ENCODE results near the gene EYS.

EYS gene

DNA sequence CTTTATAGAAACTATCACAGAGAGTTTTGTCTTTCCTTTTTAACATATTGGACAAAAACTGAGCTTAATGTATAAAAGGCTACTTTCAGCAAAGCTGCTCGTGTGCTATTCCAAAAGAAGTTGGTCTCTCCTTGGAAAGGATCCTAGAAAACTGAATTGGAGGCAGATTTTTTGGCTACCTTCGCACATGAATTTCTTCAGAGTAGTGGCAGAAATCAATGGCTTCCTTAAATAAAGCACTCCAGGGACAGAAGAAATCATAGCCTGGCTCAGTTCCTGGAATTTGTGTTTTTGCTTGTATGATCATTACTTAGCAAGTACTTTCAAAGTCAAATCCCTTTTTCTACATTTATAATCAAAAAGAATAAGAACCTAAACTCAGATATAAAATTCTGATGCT lies 1291.1 kb downstream of the EYS start:
- no peak for DNase-seq

DNA sequence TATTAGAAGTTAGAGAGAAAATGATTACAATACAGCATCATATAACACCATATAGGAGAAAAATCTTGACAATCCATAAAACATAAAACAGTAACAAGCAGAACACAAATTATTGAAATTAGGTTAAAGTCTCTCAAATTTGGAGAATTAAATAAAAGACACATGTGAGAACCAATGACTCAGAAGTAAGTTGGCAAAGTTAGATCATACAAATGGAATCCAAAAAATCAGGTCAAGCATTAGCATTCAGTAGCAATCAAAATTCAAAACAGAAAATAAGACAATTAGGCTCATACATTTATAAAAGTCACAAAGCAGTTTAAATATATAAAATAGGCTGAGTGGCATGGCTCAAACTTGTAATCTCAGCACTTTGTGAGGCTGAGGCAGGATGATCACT lies 1295.8 kb downstream of the EYS start:
- DNase-seq, result no peak

DNA sequence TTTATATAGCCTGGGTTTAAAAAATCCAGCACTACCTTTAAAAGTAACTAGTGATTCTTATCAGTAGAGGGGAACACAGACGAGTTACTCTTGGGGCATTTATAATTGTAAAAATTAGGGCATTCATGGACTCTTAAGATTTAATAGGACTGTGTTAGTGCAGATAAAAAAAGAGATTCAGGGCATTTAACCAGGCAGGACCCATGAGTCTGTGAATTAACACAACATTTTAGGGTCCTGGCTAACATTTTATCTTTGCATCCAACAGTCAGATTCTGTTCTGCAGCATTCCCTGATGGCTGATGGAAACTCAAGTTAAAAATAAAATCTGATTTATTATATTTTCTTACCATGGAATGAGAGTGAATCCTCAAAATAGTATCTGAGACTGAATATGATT lies 1297.1 kb downstream of the EYS start:
- DNase-seq, result no peak

DNA sequence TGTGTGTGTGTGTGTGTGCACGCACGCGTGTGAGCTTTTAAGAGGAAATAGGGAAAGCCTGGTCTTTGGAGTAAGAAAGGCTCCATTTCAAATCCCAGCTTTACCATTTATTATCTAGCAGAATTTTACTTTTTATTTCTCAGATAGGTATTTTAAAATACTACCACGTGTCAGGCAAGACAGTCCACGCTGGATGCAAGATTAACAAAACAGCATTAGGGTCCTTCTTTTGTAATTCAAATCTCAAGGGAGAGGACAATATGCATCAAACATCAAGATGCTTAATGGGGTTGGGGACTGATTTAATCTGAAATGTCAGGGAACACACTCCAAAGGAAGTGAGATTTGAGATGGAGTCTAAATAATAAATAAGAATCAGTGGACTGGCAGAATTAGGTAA lies 1302.6 kb downstream of the EYS start:
- DNase-seq, result no peak

DNA sequence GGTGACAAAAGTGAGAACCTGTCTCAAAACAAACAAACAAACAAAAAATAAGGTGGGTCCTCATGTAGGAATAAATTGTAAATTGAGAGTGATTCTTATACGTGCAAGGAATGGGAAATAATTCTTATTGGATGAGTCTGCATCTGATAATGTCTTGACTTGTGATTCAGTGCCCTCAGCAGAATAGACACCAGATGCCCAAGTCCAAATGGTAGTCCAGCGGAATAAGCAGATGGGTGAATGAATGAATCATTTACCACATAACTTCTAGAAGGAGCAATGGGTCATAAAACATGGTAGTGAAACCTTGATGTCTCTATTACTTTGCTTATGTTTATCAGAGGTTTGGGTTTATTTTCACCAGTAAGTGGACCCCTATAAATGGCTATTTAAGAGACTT lies 1323.7 kb downstream of the EYS start:
- DNase-seq, result no peak

DNA sequence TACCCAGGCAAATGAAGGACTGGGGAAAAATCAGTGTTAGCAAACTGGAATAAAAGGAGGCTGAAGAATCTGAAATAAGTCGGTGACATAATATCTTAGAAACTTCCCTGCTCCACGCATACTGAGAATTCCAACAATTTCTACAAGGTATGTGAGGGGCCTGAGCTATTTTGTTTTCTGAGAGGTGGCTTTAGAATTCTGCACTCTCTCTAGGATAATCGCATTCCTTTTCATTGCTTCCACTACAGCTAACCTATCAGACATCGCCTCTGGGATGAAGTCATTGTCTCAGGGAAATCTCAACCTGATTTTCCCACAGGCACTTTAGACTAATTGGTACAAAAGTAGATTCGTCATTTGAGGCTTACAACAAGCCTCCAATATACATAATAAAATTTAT lies 1330.6 kb downstream of the EYS start:
- no peak for DNase-seq

DNA sequence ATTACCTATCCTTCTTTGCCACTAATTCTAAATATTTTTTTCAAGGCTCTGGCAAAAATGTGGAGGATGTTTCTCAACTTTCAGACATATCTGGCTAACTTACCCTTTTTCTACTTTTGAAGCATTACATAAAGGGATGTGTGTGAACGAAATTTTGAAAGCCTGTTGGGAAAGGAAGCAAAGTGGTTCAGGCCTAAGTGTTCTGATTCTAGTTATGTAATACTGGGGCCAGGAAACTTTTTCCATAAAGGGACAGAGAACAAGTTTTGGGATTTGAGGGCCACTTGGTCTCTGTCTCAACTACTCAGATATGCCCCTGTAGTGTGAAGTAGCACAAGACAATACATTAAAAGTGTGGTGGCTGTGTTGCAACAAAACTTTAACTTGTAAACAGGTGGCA lies 1349.6 kb downstream of the EYS start:
- no peak for DNase-seq

DNA sequence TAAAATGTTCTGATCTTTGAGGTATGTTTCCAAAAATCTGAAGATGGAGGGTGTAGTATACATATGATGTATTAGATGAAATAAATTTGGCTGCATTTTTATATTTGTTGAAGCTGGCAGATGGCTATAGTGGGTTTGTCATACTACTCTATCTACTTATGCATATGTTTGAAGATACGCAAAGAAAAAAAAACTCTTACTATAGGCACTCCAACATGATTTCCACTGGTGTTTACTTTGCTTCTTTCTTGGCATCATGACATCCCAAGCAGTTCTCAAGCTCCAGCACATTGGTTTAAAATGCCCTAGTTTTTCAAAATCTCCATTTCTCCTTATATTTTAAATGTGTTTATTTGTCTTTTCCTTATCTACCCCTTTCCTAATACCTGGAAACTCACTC lies 1359.6 kb downstream of the EYS start:
- DNase-seq, result no peak

DNA sequence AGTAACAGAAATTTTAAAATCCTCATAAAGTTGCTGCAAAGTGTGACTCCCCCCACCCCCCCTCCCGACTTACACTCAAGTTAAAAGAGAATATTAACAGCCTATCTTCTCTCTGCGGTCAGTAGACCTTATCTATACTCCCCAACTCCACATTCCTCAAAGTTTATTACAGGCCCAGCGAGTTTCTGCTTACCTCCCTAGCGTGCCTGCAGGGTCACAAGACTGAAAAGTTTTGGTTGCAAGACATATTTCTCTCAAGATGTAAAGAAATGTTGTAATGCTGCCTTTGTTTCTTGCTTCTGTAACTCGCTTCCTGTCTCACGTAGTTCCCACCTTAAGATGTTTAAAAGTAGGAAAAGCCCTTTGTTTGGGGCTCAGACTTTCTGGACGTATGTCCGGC lies 1371.8 kb downstream of the EYS start:
- no peak for DNase-seq

DNA sequence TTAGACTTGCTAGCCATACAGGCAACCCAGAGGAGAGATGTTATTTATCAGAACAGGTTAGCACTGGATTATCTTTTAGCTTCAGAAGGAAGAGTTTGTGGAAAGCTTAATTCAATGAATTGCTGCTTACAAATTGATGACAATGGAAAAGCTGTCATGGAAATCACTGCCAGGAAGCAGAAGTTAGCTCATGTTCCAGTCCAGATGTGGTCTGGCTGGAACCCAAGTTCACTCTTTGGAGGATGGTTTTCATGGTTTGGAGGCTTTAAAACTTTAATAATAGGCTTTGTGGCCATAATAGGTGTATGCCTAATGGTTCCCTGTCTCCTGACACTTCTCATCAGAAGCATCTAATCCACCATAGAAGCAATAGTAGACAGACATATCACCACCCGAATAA lies 1372.4 kb downstream of the EYS start:
- no peak for DNase-seq

DNA sequence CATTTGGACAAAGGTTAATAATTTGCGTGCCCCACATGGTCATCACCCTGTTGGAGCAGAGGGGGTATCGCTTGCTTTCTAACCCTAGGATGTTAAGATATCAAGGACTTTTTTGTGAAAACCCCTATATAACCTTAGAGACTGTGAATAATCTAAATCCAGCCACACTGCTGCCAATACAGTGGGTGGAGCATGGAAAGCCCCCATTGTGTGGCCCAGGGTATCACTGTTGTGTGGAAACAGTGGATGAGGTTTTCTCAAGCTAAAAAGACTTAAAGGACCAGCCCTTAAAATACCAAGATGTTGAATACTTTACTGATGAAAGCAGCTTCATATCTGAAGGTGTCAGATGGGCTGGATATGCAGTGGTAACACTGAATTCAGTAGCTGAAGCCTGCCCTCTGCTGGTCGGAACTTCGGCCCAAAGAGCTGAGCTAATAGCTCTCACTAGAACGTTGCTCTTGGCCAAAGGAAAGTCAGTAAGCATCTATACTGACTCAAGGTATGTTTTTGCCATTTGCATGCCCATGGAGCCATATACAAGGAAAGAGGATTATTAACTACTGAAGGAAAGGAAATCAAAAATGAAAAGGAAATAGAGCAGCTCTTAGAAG lies 1376.2 kb downstream of the EYS start:
- DNase-seq, result no peak

DNA sequence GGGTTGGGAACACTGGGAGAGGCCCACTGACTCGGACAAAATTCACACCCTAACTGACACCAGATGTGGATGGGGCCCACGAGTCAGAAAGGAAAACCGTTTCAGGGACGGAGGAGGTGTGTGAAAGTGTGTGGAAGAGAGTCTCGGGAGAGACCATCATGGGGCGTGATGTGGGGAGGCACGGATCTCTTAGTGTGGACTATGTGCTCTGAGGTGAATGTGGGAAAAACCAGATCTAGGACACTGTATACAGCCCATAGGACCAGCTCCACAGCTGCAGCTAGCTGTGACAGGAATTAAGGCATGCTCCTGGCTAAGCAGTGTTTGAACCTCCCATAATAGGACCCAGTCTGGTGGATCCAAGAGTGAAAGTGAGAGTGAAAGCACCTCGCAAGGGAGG lies 1380.1 kb downstream of the EYS start:
- no peak for DNase-seq

DNA sequence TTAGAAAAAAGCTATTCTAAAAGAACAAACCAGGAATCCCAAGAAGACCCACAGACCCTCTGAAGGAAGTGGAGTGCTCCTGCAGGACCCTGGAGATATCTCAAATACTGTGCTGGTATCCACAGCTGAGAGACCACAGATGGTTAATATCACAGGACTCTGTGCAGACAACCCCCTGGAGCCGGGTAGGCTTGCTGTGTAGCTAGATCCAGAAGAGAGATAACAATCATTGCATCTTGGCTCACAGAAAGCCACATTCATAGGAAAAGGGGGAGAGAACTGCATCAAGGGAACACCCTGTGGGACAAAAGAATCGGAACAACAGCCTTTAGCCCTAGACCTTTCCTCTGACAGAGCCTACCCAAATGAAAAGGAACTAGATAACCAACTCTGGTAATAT lies 1381.9 kb downstream of the EYS start:
- DNase-seq, result no peak

DNA sequence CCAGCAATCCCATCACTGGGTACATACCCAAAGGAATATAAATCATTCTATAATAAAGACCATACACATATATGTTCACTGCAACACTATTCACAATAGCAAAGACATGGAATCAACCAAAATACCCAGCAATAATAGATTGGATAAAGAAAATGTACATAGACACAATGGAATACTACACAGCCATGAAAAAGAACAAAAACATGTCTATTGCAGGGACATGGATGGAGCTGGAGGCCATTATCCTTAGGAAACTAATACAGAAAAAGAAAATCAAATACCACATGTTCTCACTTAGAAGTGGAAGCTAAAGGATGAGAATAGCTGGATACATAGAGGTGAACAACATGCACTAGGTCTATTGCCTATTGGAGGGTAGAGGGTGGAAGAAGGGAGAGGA lies 1396.8 kb downstream of the EYS start:
- no peak for DNase-seq

DNA sequence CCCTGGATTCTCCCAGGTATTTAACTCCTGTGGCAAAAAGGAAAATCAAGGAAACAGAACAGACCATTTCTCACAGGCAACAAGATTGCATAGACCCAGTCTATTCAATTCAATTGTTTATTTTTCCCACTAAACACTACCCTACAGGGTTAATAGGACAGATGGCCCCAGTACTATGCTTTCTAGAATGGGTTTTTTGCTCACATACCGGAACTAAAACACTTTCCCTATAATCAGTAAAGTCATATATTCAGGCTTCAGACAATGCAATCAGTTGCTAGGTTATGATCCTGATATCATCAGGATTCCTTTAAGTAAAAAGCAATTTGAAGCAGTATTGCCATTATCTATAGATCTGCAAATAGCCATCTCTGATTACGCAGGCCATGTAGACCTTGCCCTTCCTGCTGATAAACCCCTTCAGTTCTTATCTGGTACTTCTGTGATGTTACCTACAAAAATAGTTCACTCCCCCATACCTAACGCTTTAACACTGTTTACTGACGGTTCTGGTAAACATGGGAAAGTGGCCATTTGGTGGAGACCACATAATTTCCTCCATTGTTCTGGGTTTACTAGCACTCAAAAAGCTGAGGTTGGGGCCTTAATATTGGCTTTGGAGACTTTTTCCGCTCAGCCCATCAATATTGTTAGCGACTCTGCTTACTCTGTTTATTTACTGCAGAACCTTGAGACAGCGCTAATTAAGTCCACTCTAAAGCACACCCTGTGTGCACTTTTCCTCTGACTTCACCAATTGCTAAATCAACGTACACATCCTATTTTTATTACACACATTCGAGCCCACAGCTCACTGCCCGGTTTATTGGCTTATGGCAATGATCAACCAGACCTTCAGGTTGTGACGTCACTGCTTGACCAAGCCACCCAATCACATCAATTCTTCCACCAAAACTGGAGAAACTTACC lies 1405.5 kb downstream of the EYS start:
- DNase-seq, result no peak

DNA sequence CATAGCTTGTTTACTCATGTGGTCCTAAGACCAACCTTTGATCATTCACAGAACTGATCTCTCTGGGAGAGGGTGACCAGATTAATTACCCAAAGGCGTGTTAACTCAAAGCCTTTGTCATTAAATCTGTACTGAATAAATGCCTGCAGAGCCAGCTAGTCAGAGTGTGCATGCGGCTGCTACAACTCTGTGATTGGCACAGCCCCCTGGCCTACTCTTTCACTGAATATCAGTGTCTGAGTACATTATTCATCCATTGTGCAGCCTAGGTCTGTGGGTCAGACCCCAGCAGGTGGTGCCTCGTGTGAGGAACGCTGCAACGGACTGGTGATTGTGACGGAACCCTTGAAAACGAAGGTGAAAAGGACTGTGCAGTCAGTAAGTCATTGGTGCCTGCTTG lies 1407.8 kb downstream of the EYS start:
- DNase-seq, result no peak

DNA sequence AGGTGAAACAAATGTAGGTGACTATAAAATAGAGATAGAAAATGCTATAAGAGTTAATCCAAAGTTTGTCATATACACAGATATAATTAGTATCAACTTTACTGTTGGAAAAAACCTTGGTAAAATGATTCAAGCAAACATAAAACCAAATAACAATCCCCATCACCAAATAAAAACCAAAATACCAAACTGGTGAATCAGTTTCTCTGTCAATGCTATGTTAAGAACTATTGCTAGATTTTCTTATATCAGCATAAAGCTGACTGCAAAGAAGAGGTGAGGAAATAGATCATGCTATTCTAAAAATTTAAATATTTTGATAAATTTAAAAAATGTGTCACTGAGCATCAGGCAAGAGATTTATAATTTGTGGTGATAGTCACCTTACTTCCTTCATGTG lies 1413.0 kb downstream of the EYS start:
- DNase-seq, result no peak

DNA sequence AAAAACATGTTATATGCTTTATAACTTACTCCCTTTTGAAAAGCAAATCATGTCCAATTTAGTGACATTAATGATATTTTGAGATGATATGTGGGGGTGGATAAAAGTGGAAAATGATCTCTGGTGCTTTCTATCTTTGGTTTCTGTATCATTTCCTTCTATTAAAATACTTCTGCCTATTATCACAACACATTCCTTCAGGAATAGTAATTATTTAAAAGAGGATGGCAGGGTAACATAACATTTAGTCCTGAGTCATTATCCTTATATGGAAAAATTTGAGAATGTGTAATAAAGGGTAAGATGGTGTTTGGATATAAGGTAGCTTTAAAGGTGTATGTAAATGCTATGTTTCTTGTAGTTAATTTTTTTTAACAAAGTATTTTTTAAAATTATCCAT lies 1413.7 kb downstream of the EYS start:
- DNase-seq, result no peak

DNA sequence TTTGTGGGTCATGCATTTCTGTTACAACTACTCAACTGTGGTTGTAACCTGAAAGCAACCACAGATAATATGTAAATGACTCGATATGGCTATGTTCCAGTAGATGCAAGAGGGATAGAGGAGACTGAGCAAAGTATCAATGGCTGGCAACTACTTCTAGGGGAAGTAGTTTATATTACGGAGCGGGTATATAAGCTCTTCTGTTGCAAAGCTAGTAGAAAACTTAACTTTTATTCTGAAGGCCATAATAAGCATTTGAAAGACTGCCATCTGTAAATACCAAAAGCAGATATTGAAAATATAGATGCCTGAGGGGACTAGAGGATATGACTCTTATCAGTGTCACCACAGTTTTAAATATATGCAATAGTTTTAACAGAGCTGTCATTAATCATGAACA lies 1416.2 kb downstream of the EYS start:
- no peak for DNase-seq

DNA sequence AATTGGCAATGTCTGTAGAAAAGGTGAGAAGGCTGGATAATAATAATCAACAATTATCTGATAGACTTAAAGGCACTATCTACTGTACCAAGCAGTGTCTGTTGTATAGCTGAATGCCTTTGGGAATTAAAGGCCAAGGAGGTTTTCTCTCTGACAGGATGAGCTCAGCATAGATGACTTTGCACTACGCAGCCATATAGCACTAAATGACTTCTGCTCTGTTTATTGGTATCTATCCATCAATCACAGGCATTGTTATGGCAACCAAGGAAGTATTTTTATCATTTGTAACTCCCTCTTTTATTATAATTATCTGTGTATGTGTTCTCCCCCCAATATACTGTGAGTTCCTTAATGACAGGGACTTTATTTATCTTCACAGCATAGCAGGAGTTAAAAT lies 1417.1 kb downstream of the EYS start:
- DNase-seq, result no peak

DNA sequence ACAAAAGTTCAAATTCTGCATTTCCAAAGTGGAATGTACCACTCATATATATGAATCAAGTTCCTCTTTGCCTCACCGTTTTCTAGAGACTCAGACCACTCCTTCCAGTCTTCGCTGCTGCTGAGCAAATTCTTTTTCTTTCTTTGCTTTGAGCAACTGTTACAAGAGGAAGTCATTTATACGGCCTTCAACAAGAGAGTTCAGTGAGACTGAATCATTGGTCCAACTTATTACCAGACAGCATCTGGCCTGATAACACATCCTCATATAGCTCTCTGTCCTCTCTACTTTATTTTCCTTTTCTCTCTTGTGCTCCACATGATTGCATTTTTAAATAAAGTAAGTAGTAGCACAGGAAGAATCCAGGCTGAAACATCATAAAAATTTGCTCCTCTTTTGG lies 1418.7 kb downstream of the EYS start:
- no peak for DNase-seq

DNA sequence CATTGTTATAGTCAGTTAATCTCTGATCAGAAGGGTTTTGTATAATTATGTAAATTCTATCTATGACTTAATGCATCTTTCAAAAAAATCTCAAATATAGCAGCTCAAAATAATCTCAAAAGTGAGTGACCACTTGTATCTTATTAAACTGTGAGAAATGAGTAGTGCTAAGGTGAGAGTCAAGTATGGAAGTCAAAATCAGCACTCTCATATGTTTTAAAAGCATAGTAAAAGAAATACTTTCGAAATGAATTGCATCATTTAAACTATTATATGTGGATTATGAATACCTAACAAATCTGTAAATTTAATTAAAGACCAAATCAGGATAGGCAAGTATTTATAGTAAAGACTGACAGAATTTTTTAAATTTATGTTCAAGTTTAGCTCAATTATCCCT lies 1425.9 kb downstream of the EYS start:
- no peak for DNase-seq

DNA sequence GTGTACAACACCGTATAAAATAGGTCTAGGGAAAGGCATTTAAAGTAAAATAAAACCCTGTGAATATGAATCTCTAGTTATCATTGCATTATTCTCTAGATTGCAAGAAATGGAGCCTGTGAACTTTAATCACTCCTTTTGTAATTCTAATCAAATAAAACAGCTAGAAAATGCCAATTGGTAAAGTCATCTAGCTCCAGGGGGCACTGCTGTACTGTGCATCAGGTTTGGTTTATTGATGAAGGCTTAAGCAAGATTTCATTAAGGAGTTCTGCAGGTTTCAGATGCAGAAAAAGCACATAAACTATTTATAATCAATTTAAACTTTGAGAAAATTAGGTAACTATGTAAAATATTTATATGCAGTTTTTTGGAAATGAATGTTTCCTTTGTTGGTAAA lies 1426.5 kb downstream of the EYS start:
- DNase-seq, result no peak

DNA sequence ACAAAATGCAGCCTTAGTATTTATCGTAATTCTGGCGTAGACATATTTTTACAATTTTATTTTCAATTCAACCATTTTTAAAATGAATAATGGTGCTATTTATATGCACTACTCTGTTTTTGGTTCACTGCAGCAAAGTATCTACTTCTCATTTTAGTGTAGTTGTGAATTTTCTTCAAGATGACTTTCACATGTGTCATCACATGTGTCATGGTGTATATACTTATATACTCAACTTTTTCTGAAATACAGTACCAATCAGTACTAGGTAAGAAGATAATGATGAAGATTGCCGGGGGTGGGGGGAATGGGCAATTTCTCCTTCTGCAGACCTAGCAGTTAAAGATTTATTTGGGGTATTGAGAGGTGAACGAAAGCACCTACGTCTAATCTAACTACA lies 1436.9 kb downstream of the EYS start:
- no peak for DNase-seq

DNA sequence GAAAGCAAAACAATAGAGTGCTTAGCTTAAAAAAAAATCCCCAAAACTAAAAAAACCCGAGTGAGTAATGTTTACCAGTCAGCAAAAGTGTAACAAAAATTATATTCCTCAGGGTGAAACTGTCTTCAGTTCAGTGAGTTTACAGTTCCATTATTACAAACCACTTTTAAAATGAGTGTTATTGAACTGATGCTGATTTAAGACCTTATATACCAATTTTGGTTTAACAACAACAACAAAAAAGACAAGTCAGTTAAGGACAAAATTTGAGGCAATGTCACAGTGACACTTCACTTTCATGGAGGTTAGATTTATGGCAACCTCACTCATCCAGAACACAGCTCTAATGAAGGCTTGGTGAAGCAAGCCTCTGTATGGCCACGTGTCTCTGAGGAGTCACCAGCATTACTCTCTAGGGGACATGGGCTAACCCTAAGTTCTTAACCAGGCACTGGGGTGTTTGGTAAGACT lies 1440.6 kb downstream of the EYS start:
- DNase-seq, result no peak
